Activated T-cell treated with anti-CD3 and anti-CD28 coated beads, Interleukin-2, amount 50 U/mL, for 1 hour (primary cell): ENCODE data around the gene RFX7.

Experiments used
- DNase-seq: peaks from one replicate; pipeline ENCODE4 v3.0.0-alpha.2; 2020

RFX7 gene

GRCh38 chr15:56042982-56043980 lies 200.4 kb downstream of the RFX7 start:
- peak; percentile 26 for DNase-seq

GRCh38 chr15:56042498-56042897 lies 201.2 kb downstream of the RFX7 start:
- no peak for DNase-seq

DNA sequence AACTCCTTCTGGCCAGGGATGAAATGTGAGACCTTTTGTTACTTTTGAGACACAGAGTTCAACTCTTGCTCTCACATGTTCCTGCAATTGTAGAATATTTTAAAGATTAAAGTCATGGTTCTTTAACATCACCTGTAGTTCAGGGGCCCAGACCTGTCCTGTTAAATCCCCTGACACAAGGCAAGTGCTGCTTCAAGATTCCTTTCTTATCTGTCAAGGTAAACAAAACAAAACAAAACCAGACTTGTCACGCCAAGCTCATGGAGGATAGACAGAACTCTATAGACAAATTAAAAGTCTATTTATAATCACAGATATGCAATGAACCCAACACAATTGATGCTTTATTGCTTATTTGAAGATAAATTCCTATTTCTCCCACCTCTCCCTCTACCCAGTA lies 201.6 kb downstream of the RFX7 start:
- DNase-seq = no peak

DNA sequence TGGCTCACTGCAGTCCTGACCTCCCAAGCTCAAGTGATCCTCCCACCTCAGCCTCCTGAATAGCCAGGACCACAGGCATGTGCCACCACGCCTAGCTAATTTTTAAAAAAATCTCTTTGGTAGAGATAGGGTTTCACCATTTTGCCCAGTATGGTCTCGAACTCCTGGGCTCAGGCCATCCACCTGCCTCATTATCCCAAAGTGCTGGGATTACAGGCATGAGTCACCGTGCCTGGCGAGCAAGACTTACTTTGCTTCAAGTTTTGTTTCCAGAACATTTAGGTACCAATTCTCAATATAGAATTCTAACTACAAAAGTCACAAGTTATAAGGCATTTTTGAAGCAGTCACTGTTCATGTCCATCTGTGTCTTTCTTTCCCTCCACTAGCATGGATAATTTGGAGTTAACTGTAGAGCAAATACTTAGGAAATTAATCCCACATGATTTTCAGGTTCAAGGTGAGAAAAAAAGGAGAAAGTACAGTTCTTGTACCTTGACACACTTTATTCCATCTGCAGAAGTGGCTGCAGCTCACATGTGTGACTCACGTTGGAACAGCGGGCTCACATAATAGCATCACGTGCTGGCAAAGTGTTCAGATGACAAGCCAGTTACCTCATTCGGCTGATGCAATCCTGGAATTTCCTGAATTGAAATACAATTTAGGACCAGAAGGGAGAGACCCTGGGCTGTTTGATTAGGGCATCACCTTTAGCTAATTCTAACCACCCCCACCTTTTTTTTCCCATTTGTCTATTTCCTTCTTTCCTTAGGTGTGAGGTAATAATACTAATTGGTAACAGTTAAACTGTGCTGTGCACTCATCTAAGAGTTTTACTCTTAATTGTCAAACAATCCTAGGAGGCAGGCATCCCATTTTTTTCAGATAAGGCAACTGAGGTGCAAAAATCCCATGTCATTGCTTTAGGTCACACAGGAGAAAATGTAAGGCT lies 203.3 kb downstream of the RFX7 start:
- no peak for DNase-seq

DNA sequence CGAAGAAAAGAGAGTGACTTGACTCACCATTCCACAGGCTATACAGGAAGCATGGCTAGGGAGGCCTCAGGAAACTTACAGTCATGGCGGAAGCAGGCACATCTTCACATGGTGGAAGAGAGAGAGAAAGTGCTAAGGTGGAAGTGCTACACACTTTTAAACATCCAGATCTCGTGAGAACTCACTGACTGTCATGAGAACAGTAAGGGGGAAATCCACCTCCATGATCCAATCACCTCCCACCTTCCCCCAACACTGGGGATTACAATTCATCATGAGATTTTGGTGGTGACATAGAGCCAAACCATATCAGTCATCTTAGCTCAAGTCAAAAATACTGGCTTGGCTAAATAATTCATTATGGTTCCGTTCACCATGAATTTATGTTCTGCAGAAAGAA lies 205.0 kb downstream of the RFX7 start:
- DNase-seq = no peak

DNA sequence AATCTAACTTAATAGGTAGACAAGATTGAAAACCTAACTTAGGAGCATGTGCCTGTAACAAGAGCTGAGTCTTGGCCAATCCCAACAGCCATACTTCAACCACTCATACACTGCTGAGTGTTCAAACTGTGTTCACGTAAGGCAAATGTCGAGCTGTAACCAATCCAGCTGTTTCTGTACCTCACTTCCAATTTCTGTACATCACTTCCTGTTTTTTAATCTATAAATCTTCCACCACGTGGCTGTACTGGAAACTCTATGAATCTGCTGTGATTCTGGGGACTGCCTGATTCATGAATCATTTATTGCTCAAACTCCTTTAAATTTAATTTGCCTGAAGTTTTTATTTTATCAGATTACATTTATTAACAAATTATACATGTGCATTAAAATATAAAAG lies 205.7 kb downstream of the RFX7 start:
- no peak for DNase-seq
